ENCODE results near the gene KRT1. TPM values are rescaled to one million over a fixed set of nuclear protein-coding genes. Genes with fewer than 3 reads are reported as not detected.

KRT1 gene
- total RNA-seq, 2 donors from 2014 or later: 1.5 to 18.1 TPM

GRCh38 chr12:52677126-52677525 is 3.1 kb downstream of the KRT1 start:
- WGBS: 96% methylated on average over 5 of the region's 5 CpGs
- Histone ChIP-seq H3K4me3 (no peak overlapping the region), H3K36me3 (no peaks in the 10 kb centered on the region), H3K4me1 (replicated peaks) (no peaks in the 10 kb centered on the region), H3K9me3 (no peaks in the 10 kb centered on the region), H3K27ac (no peak overlapping the region), H3K27me3 (replicated peaks; ENCODE audit: insufficient read depth) (no peaks in the 10 kb centered on the region)
- TF ChIP-seq POLR2AphosphoS5 (IDR thresholded peaks at IDR 0.05): no peak
- no peak for TF ChIP-seq CTCF (IDR thresholded peaks at IDR 0.05)
- no peak for TF ChIP-seq POLR2A (IDR thresholded peaks at IDR 0.05)
- intact Hi-C loops (cut with DNase I): no loop called here
- DNase-seq (ENCODE audit: low spot score): no peak

GRCh38 chr12:52676163-52676562 is 4.0 kb downstream of the KRT1 start:
- DNase-seq (ENCODE audit: low spot score): no peak
- intact Hi-C loops (cut with DNase I): no loop called here
- H3K4me1 ChIP-seq (replicated peaks): no peaks in the 10 kb centered on the region
- no peaks in the 10 kb centered on the region for H3K27me3 ChIP-seq (replicated peaks; ENCODE audit: insufficient read depth)
- H3K36me3 ChIP-seq: no peaks in the 10 kb centered on the region
- 93% methylated on average over 7 of the region's 7 CpGs for WGBS
- TF ChIP-seq POLR2AphosphoS5 (IDR thresholded peaks at IDR 0.05) (no peak), CTCF (IDR thresholded peaks at IDR 0.05) (no peak), POLR2A (IDR thresholded peaks at IDR 0.05) (no peak)
- H3K9me3 ChIP-seq: no peaks in the 10 kb centered on the region
- no peak overlapping the region for H3K4me3 ChIP-seq
- H3K27ac ChIP-seq: no peak overlapping the region

- DNase-seq (ENCODE audit: low spot score): no peak
- intact Hi-C loops (cut with DNase I): no loop called here
- 95% methylated on average over 28 of the region's 28 CpGs for WGBS
- no peak overlapping the region for H3K27ac ChIP-seq
- no peak overlapping the region for H3K4me3 ChIP-seq
- no peaks in the 10 kb centered on the region for H3K9me3 ChIP-seq
- no peaks in the 10 kb centered on the region for H3K36me3 ChIP-seq
- no peaks in the 10 kb centered on the region for H3K4me1 ChIP-seq (replicated peaks)
- TF ChIP-seq POLR2AphosphoS5 (IDR thresholded peaks at IDR 0.05) (no peak), POLR2A (IDR thresholded peaks at IDR 0.05) (no peak), CTCF (IDR thresholded peaks at IDR 0.05) (no peak)
- no peaks in the 10 kb centered on the region for H3K27me3 ChIP-seq (replicated peaks; ENCODE audit: insufficient read depth)
Measured at GRCh38 chr12:52675301-52675701, 4.9 kb downstream of the KRT1 start.

- no peak overlapping the region for H3K27ac ChIP-seq
- intact Hi-C loops (cut with DNase I): no loop called here
- H3K4me1 ChIP-seq (replicated peaks): no peaks in the 10 kb centered on the region
- 94% methylated on average over 4 of the region's 4 CpGs for WGBS
- no peaks in the 10 kb centered on the region for H3K9me3 ChIP-seq
- TF ChIP-seq POLR2A (IDR thresholded peaks at IDR 0.05): no peak
- no peak for TF ChIP-seq POLR2AphosphoS5 (IDR thresholded peaks at IDR 0.05)
- H3K27me3 ChIP-seq (replicated peaks; ENCODE audit: insufficient read depth): no peaks in the 10 kb centered on the region
- no peaks in the 10 kb centered on the region for H3K36me3 ChIP-seq
- no peak for DNase-seq (ENCODE audit: low spot score)
- no peak overlapping the region for H3K4me3 ChIP-seq
Measured at GRCh38 chr12:52674433-52674775, 5.8 kb downstream of the KRT1 start.

- H3K27ac ChIP-seq: no peak overlapping the region
- no peaks in the 10 kb centered on the region for H3K9me3 ChIP-seq
- no peaks in the 10 kb centered on the region for H3K36me3 ChIP-seq
- DNase-seq (ENCODE audit: low spot score): no peak
- intact Hi-C loops (cut with DNase I): no loop called here
- H3K4me3 ChIP-seq: no peak overlapping the region
- no peaks in the 10 kb centered on the region for H3K27me3 ChIP-seq (replicated peaks; ENCODE audit: insufficient read depth)
- TF ChIP-seq POLR2AphosphoS5 (IDR thresholded peaks at IDR 0.05) (no peak), POLR2A (IDR thresholded peaks at IDR 0.05) (no peak), CTCF (IDR thresholded peaks at IDR 0.05) (no peak)
- no peaks in the 10 kb centered on the region for H3K4me1 ChIP-seq (replicated peaks)
- WGBS: 75% methylated on average over 3 of the region's 3 CpGs
Measured at GRCh38 chr12:52673713-52674432, 6.3 kb downstream of the KRT1 start.

All from prostate gland (tissue), 2 donors.